HepG2 (cell line): ENCODE data around the gene EMC9. TPM values are rescaled to one million over a fixed set of nuclear protein-coding genes. Genes with fewer than 3 reads are reported as not detected.
A peak's percentile ranks its signal among the peaks of the same experiment; 100 is the strongest.

ENCODE experiments used
- KDM5B ChIP-seq: sonication (generic); formaldehyde crosslinking; IDR thresholded peaks from 2 replicates; pipeline ENCODE4 v1.4.0; 2020; ENCODE audit warnings: missing genetic modification reagents, mild to moderate bottlenecking, borderline replicate concordance
- MATR3 ChIP-seq: sonication (generic); formaldehyde crosslinking; IDR thresholded peaks from 2 replicates; pipeline ENCODE4 v1.4.0; 2020; ENCODE audit warnings: missing genetic modification reagents
- STAG1 ChIP-seq: sonication (generic); formaldehyde crosslinking; IDR thresholded peaks from 2 replicates; pipeline ENCODE4 v1.4.0; 2020; ENCODE audit warnings: missing genetic modification reagents
- ZNF768 ChIP-seq: sonication (generic); formaldehyde crosslinking; IDR thresholded peaks from 2 replicates; pipeline ENCODE4 v1.4.0; 2020; ENCODE audit warnings: missing genetic modification reagents
- polyA plus RNA-seq, 8 experiments: library from polyadenylated mRNA; depleted of rRNA in 3 of 8; stranded (reverse) in 7 of 8; unstranded in 1 of 8; fragments of >200 nt; fragmentation: Illumina TruSeq in 4 of 8; extraction: Trizol in 4 of 8; gene quantifications; 2 replicates each; pipeline versions ENCODE4 v1.2.1 to v1.2.3, GENCODE V29; 2011 to 2016; ENCODE audit warnings: low read depth in 4 of 8, missing spikeins in 1 of 8, mixed read lengths in 1 of 8; ENCODE audit not compliant: insufficient read depth in 1 of 8
- total RNA-seq, 5 experiments: library from RNA; depleted of rRNA; stranded (reverse); fragments of >200 nt; fragmentation: Illumina TruSeq; extraction: Trizol; gene quantifications; 2 replicates each; pipeline ENCODE4 v1.2.3, GENCODE V29; 2016; ENCODE audit warnings: low read depth in 1 of 5
- TF ChIP-seq, protein P1 (sequence below): sonication (generic); formaldehyde crosslinking; IDR thresholded peaks from 2 replicates; pipeline ENCODE4 v1.4.0; 2020; ENCODE audit warnings: missing genetic modification reagents, borderline replicate concordance
- TF ChIP-seq, protein P2 (sequence below): sonication (generic); formaldehyde crosslinking; IDR thresholded peaks from 2 replicates; pipeline ENCODE4 v1.8.1; 2023; ENCODE audit warnings: mild to moderate bottlenecking, inconsistent platforms, moderate library complexity, missing genetic modification reagents, borderline replicate concordance
- TF ChIP-seq, protein P3 (sequence below): sonication (generic); formaldehyde crosslinking; IDR thresholded peaks from 2 replicates; pipeline ENCODE4 v1.5.1; 2020; ENCODE audit warnings: mild to moderate bottlenecking, moderate library complexity, missing genetic modification reagents
- TF ChIP-seq, protein P4 (sequence below): sonication (generic); formaldehyde crosslinking; IDR thresholded peaks from 2 replicates; pipeline ENCODE4 v1.5.0; 2020; ENCODE audit warnings: mild to moderate bottlenecking, missing genetic modification reagents, borderline replicate concordance
- TF ChIP-seq, protein P5 (sequence below): fragments of 450-650 bp; IDR thresholded peaks from 2 replicates; pipeline ENCODE4 v1.6.1; 2016

The EMC9 gene
- total and polyA plus RNA-seq, 2 of the 13 experiments (the other 11 are each of a cell fraction or from before 2014, with no cell fraction given): 60.5 to 78.7 TPM

DNA sequence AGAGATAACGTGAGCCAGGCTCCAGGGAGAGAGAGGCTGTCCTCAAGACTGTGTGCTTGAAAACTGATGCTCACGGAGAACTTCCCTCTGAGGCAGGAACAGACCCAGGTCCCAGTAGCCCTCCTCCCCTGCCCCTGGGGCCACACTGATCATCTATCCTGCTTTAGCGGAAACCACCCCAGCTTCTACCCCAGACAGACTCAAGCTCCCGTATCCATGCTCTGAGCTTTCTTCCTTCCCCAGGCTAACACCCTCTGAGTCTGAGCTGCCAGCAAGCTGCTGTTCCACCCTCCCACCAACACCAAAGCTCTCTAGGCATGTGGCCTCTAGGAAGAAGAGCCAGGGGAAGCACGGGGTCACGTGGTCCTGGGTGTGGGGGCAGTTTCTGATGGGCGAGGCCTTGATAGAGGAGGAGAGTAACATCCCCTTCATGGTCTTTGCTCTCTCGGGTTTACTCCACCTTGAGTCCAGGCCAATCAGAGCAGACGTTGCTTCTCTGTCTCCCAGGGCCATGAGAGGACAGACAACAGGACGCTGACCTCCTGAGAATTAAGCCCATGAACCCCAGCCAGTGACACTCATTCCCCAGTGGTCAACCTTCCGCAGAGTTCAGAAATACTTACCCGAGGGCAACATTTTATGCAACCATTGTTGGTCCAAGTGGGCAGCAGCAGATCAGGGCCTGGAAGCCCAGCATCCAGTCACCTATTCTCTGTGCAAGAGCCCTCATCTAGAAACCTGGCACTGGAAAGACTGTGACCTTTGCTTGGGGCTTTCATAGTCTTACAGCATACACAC lies 45.9 kb downstream of the EMC9 start (continued):
- TF ChIP-seq, protein P1, sequence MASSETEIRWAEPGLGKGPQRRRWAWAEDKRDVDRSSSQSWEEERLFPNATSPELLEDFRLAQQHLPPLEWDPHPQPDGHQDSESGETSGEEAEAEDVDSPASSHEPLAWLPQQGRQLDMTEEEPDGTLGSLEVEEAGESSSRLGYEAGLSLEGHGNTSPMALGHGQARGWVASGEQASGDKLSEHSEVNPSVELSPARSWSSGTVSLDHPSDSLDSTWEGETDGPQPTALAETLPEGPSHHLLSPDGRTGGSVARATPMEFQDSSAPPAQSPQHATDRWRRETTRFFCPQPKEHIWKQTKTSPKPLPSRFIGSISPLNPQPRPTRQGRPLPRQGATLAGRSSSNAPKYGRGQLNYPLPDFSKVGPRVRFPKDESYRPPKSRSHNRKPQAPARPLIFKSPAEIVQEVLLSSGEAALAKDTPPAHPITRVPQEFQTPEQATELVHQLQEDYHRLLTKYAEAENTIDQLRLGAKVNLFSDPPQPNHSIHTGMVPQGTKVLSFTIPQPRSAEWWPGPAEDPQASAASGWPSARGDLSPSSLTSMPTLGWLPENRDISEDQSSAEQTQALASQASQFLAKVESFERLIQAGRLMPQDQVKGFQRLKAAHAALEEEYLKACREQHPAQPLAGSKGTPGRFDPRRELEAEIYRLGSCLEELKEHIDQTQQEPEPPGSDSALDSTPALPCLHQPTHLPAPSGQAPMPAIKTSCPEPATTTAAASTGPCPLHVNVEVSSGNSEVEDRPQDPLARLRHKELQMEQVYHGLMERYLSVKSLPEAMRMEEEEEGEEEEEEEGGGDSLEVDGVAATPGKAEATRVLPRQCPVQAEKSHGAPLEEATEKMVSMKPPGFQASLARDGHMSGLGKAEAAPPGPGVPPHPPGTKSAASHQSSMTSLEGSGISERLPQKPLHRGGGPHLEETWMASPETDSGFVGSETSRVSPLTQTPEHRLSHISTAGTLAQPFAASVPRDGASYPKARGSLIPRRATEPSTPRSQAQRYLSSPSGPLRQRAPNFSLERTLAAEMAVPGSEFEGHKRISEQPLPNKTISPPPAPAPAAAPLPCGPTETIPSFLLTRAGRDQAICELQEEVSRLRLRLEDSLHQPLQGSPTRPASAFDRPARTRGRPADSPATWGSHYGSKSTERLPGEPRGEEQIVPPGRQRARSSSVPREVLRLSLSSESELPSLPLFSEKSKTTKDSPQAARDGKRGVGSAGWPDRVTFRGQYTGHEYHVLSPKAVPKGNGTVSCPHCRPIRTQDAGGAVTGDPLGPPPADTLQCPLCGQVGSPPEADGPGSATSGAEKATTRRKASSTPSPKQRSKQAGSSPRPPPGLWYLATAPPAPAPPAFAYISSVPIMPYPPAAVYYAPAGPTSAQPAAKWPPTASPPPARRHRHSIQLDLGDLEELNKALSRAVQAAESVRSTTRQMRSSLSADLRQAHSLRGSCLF: no peak
- TF ChIP-seq, protein P2, sequence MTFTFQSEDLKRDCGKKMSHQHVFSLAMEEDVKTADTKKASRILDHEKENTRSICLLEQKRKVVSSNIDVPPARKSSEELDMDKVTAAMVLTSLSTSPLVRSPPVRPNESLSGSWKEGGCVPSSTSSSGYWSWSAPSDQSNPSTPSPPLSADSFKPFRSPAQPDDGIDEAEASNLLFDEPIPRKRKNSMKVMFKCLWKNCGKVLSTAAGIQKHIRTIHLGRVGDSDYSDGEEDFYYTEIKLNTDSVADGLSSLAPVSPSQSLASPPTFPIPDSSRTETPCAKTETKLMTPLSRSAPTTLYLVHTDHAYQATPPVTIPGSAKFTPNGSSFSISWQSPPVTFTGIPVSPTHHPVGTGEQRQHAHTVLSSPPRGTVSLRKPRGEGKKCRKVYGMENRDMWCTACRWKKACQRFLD: peak; percentile 52
- TF ChIP-seq ZNF768 (peak; percentile 77; the same call in 1 of the 2 replicates), KDM5B (CRISPR knock-in tag) (peak; percentile 97; the same call in 1 of the 2 replicates), MATR3 (CRISPR knock-in tag) (peak; percentile 91; the same call in 1 of the 2 replicates), STAG1 (CRISPR knock-in tag) (no peak; the same call in none of the 2 replicates)
- TF ChIP-seq, protein P3, sequence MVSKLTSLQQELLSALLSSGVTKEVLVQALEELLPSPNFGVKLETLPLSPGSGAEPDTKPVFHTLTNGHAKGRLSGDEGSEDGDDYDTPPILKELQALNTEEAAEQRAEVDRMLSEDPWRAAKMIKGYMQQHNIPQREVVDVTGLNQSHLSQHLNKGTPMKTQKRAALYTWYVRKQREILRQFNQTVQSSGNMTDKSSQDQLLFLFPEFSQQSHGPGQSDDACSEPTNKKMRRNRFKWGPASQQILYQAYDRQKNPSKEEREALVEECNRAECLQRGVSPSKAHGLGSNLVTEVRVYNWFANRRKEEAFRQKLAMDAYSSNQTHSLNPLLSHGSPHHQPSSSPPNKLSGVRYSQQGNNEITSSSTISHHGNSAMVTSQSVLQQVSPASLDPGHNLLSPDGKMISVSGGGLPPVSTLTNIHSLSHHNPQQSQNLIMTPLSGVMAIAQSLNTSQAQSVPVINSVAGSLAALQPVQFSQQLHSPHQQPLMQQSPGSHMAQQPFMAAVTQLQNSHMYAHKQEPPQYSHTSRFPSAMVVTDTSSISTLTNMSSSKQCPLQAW (CRISPR knock-in tag): no peak
- TF ChIP-seq, protein P4, sequence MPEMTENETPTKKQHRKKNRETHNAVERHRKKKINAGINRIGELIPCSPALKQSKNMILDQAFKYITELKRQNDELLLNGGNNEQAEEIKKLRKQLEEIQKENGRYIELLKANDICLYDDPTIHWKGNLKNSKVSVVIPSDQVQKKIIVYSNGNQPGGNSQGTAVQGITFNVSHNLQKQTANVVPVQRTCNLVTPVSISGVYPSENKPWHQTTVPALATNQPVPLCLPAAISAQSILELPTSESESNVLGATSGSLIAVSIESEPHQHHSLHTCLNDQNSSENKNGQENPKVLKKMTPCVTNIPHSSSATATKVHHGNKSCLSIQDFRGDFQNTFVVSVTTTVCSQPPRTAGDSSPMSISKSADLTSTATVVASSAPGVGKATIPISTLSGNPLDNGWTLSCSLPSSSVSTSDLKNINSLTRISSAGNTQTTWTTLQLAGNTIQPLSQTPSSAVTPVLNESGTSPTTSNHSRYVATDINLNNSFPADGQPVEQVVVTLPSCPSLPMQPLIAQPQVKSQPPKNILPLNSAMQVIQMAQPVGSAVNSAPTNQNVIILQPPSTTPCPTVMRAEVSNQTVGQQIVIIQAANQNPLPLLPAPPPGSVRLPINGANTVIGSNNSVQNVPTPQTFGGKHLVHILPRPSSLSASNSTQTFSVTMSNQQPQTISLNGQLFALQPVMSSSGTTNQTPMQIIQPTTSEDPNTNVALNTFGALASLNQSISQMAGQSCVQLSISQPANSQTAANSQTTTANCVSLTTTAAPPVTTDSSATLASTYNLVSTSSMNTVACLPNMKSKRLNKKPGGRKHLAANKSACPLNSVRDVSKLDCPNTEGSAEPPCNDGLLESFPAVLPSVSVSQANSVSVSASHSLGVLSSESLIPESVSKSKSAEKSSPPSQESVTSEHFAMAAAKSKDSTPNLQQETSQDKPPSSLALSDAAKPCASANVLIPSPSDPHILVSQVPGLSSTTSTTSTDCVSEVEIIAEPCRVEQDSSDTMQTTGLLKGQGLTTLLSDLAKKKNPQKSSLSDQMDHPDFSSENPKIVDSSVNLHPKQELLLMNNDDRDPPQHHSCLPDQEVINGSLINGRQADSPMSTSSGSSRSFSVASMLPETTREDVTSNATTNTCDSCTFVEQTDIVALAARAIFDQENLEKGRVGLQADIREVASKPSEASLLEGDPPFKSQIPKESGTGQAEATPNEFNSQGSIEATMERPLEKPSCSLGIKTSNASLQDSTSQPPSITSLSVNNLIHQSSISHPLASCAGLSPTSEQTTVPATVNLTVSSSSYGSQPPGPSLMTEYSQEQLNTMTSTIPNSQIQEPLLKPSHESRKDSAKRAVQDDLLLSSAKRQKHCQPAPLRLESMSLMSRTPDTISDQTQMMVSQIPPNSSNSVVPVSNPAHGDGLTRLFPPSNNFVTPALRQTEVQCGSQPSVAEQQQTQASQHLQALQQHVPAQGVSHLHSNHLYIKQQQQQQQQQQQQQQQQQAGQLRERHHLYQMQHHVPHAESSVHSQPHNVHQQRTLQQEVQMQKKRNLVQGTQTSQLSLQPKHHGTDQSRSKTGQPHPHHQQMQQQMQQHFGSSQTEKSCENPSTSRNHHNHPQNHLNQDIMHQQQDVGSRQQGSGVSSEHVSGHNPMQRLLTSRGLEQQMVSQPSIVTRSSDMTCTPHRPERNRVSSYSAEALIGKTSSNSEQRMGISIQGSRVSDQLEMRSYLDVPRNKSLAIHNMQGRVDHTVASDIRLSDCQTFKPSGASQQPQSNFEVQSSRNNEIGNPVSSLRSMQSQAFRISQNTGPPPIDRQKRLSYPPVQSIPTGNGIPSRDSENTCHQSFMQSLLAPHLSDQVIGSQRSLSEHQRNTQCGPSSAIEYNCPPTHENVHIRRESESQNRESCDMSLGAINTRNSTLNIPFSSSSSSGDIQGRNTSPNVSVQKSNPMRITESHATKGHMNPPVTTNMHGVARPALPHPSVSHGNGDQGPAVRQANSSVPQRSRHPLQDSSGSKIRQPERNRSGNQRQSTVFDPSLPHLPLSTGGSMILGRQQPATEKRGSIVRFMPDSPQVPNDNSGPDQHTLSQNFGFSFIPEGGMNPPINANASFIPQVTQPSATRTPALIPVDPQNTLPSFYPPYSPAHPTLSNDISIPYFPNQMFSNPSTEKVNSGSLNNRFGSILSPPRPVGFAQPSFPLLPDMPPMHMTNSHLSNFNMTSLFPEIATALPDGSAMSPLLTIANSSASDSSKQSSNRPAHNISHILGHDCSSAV (CRISPR knock-in tag): peak; percentile 87
- TF ChIP-seq, protein P5, sequence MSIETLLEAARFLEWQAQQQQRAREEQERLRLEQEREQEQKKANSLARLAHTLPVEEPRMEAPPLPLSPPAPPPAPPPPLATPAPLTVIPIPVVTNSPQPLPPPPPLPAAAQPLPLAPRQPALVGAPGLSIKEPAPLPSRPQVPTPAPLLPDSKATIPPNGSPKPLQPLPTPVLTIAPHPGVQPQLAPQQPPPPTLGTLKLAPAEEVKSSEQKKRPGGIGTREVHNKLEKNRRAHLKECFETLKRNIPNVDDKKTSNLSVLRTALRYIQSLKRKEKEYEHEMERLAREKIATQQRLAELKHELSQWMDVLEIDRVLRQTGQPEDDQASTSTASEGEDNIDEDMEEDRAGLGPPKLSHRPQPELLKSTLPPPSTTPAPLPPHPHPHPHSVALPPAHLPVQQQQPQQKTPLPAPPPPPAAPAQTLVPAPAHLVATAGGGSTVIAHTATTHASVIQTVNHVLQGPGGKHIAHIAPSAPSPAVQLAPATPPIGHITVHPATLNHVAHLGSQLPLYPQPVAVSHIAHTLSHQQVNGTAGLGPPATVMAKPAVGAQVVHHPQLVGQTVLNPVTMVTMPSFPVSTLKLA: peak; percentile 99
